ENCODE measurements around the gene ANKZF1.

ANKZF1 gene

DNA sequence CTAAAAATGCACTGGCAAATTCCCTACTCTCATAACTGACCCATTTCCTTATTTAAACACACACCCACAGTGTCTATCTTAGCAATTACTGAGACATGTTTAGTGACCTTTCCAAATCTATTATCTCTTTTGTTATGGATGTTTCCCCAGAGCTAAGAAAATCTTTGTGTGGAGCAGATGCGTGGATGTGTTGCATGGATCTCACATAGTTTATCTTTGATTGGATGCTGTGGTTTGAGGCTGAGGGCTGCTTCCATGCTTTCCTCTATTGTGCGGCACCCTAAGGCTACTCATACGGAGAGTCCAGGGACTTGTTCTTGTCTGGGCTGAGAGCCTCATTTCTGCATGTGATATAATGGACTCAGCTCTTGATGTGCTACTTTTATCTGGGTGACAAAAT, 4.7 kb downstream of the ANKZF1 start:
- no peaks in the 10 kb centered on the region for H3K27me3 ChIP-seq (ENCODE audit: control insufficient read depth in 1 of 2, insufficient read depth in 2 of 2, low read length in 2 of 2)
- no peak overlapping the region for H3K27ac ChIP-seq (ENCODE audit: low read length)
- H3K9me3 ChIP-seq (ENCODE audit: control insufficient read depth in 2 of 2, low read length in 2 of 2), result no peaks in the 10 kb centered on the region
- H3K36me3 ChIP-seq (ENCODE audit: control insufficient read depth in 2 of 2, insufficient read depth in 2 of 2, low read length in 2 of 2), result peaks cover 54 to 64% of the 10 kb centered on the region in 2 donors
- H3K4me1 ChIP-seq (ENCODE audit: control insufficient read depth, insufficient read depth, low read length), result peaks cover 12% of the 10 kb centered on the region
- H3K4me3 ChIP-seq (ENCODE audit: low read length in 2 of 2), result no peak overlapping the region
- no peak overlapping the region for H3K9ac ChIP-seq (ENCODE audit: low read length in 2 of 2)

DNA sequence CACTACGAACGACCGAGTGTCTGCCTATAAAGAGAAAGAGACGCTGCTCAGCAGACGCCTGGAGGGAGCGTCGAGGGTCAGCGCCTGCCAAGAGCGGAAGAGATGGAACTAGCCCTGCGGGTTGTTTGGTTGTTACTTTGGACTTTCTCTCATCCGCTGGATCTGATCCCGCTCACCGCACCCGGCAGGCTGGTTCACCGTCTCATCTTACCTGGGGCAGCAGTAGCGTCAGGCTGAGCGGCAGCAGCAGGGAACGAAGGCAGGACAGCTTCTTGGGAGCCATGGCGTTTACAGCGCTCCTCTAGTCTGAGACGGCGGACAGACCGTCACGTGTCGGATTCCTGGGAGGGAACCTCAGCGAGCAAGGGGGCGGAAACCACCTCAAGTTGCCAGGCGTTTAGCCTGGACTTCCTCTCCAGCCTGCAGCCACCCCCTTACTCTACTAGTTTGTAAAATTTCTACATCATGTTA, 13.7 kb downstream of the ANKZF1 start:
- Histone ChIP-seq H3K9ac (ENCODE audit: low read length in 2 of 2) (no peak overlapping the region), H3K27ac (ENCODE audit: low read length) (no peak overlapping the region), H3K4me3 (ENCODE audit: low read length in 2 of 2) (peak overlapping the region; percentile 21 to 29), H3K36me3 (ENCODE audit: control insufficient read depth in 2 of 2, insufficient read depth in 2 of 2, low read length in 2 of 2) (peaks cover 10 to 14% of the 10 kb centered on the region in 2 donors), H3K9me3 (ENCODE audit: control insufficient read depth in 2 of 2, low read length in 2 of 2) (no peaks in the 10 kb centered on the region), H3K27me3 (ENCODE audit: control insufficient read depth in 1 of 2, insufficient read depth in 2 of 2, low read length in 2 of 2) (no peaks in the 10 kb centered on the region), H3K4me1 (ENCODE audit: control insufficient read depth, insufficient read depth, low read length) (peaks cover 24% of the 10 kb centered on the region)

DNA sequence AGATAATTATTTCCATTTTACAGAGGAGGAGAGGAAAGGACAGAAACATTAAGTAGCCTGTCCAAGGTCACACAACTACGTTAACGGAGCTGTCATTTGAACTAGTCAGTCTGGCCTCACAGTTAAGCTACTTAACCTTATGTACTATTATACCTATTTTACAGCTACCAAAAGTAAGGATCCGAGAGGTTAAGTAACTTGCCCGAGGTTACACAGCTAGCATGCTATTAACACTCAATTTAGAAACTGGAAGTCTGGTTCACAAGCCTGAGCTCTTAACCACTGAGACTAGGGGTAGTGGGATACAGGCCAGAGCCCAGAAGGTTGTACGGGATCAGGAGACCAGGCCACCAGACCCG, 15.2 kb downstream of the ANKZF1 start:
- Histone ChIP-seq H3K27me3 (ENCODE audit: control insufficient read depth in 1 of 2, insufficient read depth in 2 of 2, low read length in 2 of 2) (no peaks in the 10 kb centered on the region), H3K4me1 (ENCODE audit: control insufficient read depth, insufficient read depth, low read length) (peaks cover 35% of the 10 kb centered on the region), H3K27ac (ENCODE audit: low read length) (peak overlapping the region; percentile 97)

GRCh38 chr2:219245148-219245898, 15.7 kb downstream of the ANKZF1 start, which contains the start of the genes GLB1L and STK16:
Gene GLB1L, minus strand, starts transcription at chr2:219245444. Its CDS starts 1,871 bp downstream, at chr2:219243573.
Gene STK16, plus strand, starts transcription at chr2:219245479. Its CDS starts 521 bp downstream, at chr2:219246000.
- H3K4me1 ChIP-seq (ENCODE audit: control insufficient read depth, insufficient read depth, low read length), result peaks cover 41% of the 10 kb centered on the region
- H3K27ac ChIP-seq (ENCODE audit: low read length), result peak within 1 kb of the TSS; percentile 97
- peaks cover 12 to 16% of the 10 kb centered on the region in 2 donors for H3K36me3 ChIP-seq (ENCODE audit: control insufficient read depth in 2 of 2, insufficient read depth in 2 of 2, low read length in 2 of 2)
- peak within 1 kb of the TSS; percentile 91 to 94 for H3K4me3 ChIP-seq (ENCODE audit: low read length in 2 of 2)
- no peaks in the 10 kb centered on the region for H3K27me3 ChIP-seq (ENCODE audit: control insufficient read depth in 1 of 2, insufficient read depth in 2 of 2, low read length in 2 of 2)
- peak within 1 kb of the TSS; percentile 98 for H3K9ac ChIP-seq (ENCODE audit: low read length in 2 of 2)
- H3K9me3 ChIP-seq (ENCODE audit: control insufficient read depth in 2 of 2, low read length in 2 of 2), result no peaks in the 10 kb centered on the region

More for the DNA sequence above, 15.2 kb downstream of the ANKZF1 start:
- H3K9me3 ChIP-seq (ENCODE audit: control insufficient read depth in 2 of 2, low read length in 2 of 2), result no peaks in the 10 kb centered on the region
- peak overlapping the region; percentile 91 to 94 for H3K4me3 ChIP-seq (ENCODE audit: low read length in 2 of 2)
- H3K36me3 ChIP-seq (ENCODE audit: control insufficient read depth in 2 of 2, insufficient read depth in 2 of 2, low read length in 2 of 2), result peaks cover 10 to 14% of the 10 kb centered on the region in 2 donors
- H3K9ac ChIP-seq (ENCODE audit: low read length in 2 of 2), result peak overlapping the region; percentile 98

- Histone ChIP-seq H3K4me3 (ENCODE audit: low read length in 2 of 2) (peak overlapping the region; percentile 91 to 94), H3K9me3 (ENCODE audit: control insufficient read depth in 2 of 2, low read length in 2 of 2) (no peaks in the 10 kb centered on the region), H3K36me3 (ENCODE audit: control insufficient read depth in 2 of 2, insufficient read depth in 2 of 2, low read length in 2 of 2) (peaks cover 12 to 16% of the 10 kb centered on the region in 2 donors), H3K4me1 (ENCODE audit: control insufficient read depth, insufficient read depth, low read length) (peaks cover 46% of the 10 kb centered on the region), H3K27me3 (ENCODE audit: control insufficient read depth in 1 of 2, insufficient read depth in 2 of 2, low read length in 2 of 2) (no peaks in the 10 kb centered on the region), H3K9ac (ENCODE audit: low read length in 2 of 2) (peak overlapping the region; percentile 98), H3K27ac (ENCODE audit: low read length) (peak overlapping the region; percentile 97)
Measured at GRCh38 chr2:219245899-219246230, 16.3 kb downstream of the ANKZF1 start.

GRCh38 chr2:219246559-219246958, 17.0 kb downstream of the ANKZF1 start:
- Histone ChIP-seq H3K36me3 (ENCODE audit: control insufficient read depth in 2 of 2, insufficient read depth in 2 of 2, low read length in 2 of 2) (peaks cover 15 to 21% of the 10 kb centered on the region in 2 donors), H3K9ac (ENCODE audit: low read length in 2 of 2) (peak overlapping the region in 1 of 2 donors; percentile 98), H3K27ac (ENCODE audit: low read length) (no peak overlapping the region), H3K27me3 (ENCODE audit: control insufficient read depth in 1 of 2, insufficient read depth in 2 of 2, low read length in 2 of 2) (no peaks in the 10 kb centered on the region), H3K4me3 (ENCODE audit: low read length in 2 of 2) (no peak overlapping the region), H3K4me1 (ENCODE audit: control insufficient read depth, insufficient read depth, low read length) (peaks cover 50% of the 10 kb centered on the region), H3K9me3 (ENCODE audit: control insufficient read depth in 2 of 2, low read length in 2 of 2) (no peaks in the 10 kb centered on the region)

DNA sequence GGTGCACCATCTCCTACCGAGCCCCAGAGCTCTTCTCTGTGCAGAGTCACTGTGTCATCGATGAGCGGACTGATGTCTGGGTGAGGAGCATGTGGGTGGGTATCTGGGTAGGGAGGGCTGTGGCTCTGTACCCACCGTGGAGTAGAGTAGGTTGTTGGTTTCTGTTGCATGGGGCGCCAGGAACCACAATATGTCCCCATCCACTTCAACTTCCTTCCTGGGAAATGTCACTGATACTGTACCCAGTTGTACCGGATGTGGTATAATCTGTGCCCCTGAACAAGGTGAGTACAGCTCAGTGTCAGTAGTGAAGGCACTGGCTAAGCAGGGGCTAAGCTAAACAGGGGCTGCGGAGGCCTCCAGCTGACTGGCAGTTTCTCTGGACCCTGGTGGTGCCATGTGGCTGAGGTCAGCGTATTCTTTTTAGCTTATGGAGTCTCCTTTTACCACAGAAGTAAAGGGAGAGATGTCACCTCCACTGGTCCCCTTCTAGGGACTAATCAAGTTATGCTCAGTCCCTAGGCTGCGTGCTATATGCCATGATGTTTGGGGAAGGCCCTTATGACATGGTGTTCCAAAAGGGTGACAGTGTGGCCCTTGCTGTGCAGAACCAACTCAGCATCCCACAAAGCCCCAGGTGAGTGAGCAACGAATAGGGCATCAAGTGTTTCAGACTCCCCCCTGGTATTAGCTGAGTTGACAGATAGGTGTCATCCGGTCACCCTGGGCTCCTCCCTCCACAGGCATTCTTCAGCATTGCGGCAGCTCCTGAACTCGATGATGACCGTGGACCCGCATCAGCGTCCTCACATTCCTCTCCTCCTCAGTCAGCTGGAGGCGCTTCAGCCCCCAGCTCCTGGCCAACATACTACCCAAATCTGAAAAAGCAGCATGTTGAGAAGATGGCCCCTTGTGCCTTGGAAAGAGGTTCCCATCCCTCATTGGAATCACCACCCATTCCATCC, 18.4 kb downstream of the ANKZF1 start:
- Histone ChIP-seq H3K27ac (ENCODE audit: low read length) (peak overlapping the region; percentile 41), H3K4me3 (ENCODE audit: low read length in 2 of 2) (no peak overlapping the region), H3K9ac (ENCODE audit: low read length in 2 of 2) (no peak overlapping the region), H3K27me3 (ENCODE audit: control insufficient read depth in 1 of 2, insufficient read depth in 2 of 2, low read length in 2 of 2) (no peaks in the 10 kb centered on the region), H3K36me3 (ENCODE audit: control insufficient read depth in 2 of 2, insufficient read depth in 2 of 2, low read length in 2 of 2) (peaks cover 16 to 22% of the 10 kb centered on the region in 2 donors), H3K9me3 (ENCODE audit: control insufficient read depth in 2 of 2, low read length in 2 of 2) (no peaks in the 10 kb centered on the region), H3K4me1 (ENCODE audit: control insufficient read depth, insufficient read depth, low read length) (peaks cover 61% of the 10 kb centered on the region)

DNA sequence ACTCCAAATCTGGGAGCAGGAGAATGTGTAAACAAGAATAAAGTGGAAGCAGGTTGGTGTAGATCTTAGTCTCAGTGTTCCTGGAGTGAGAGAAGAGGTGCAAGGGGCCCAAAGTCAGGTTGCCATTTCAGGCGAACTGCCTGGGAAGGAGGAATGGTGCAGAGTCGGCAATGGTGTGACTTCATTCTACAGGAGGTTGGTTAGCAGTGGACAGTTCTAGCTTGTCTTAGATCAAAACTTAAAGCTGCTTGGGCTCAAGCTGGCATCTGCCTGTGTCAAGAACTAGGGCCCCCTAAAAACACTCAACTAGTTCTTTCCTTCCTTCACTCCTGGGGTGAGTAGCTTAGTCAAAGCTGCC, 19.2 kb downstream of the ANKZF1 start:
- peak overlapping the region in 1 of 2 donors; percentile 54 for H3K4me3 ChIP-seq (ENCODE audit: low read length in 2 of 2)

GRCh38 chr2:219249203-219249980, 19.8 kb downstream of the ANKZF1 start:
- Histone ChIP-seq H3K9ac (ENCODE audit: low read length in 2 of 2) (peak overlapping the region; percentile 7 to 64), H3K27ac (ENCODE audit: low read length) (peak overlapping the region; percentile 90), H3K36me3 (ENCODE audit: control insufficient read depth in 2 of 2, insufficient read depth in 2 of 2, low read length in 2 of 2) (peaks cover 16 to 22% of the 10 kb centered on the region in 2 donors), H3K27me3 (ENCODE audit: control insufficient read depth in 1 of 2, insufficient read depth in 2 of 2, low read length in 2 of 2) (no peaks in the 10 kb centered on the region), H3K4me1 (ENCODE audit: control insufficient read depth, insufficient read depth, low read length) (peaks cover 73% of the 10 kb centered on the region), H3K4me3 (ENCODE audit: low read length in 2 of 2) (peak overlapping the region; percentile 28 to 54), H3K9me3 (ENCODE audit: control insufficient read depth in 2 of 2, low read length in 2 of 2) (no peaks in the 10 kb centered on the region)

More for the DNA sequence above, 19.2 kb downstream of the ANKZF1 start:
- H3K27ac ChIP-seq (ENCODE audit: low read length), result peak overlapping the region; percentile 90
- H3K9me3 ChIP-seq (ENCODE audit: control insufficient read depth in 2 of 2, low read length in 2 of 2), result no peaks in the 10 kb centered on the region
- peaks cover 67% of the 10 kb centered on the region for H3K4me1 ChIP-seq (ENCODE audit: control insufficient read depth, insufficient read depth, low read length)
- no peaks in the 10 kb centered on the region for H3K27me3 ChIP-seq (ENCODE audit: control insufficient read depth in 1 of 2, insufficient read depth in 2 of 2, low read length in 2 of 2)
- H3K9ac ChIP-seq (ENCODE audit: low read length in 2 of 2), result peak overlapping the region; percentile 7 to 64
- H3K36me3 ChIP-seq (ENCODE audit: control insufficient read depth in 2 of 2, insufficient read depth in 2 of 2, low read length in 2 of 2), result peaks cover 16 to 22% of the 10 kb centered on the region in 2 donors
